ENCODE results near the gene RBM8A.

The RBM8A gene

GRCh38 chr1:145912128-145912641 lies 15.1 kb downstream of the RBM8A start:
- DNase-seq, result no peak

- DNase-seq, result no peak
Observed at GRCh38 chr1:145908653-145909052, 18.6 kb downstream of the RBM8A start.

GRCh38 chr1:145906954-145907753 lies 20.1 kb downstream of the RBM8A start:
- no peak for DNase-seq

DNA sequence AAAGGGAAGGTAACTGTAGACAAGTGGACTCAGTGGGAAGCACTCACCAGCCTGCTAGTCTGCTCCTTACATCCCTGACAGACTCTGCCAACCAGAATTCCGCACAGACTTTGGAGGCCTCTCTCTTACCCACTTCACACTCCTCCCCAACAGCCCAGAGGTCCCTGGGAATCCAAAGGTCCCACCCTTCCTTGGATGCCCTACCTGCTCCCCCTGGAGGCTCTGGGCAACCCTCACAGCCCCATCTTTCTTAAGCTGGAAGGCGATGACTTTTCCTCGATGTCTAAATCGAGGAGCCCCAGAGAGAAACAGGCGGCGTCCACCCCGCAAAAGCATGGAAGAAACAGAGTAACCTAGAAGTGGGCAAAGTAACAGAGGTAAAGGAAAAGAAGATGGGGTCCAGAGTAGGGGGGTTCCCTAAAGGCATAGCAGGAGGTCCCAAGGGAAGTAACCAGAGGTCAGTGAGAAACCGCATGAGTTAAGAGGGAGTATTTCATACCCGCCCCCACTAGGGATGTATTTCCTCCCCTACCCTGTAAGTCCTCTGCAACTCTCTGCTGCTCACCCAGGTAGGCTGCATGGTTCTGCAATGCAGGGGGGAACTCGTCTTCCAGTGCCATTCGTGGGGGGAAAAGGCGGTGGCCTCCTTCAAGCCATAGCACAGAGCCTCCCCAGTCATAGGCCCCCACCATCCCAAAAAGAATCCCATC lies 25.8 kb downstream of the RBM8A start:
- no peak for DNase-seq

DNA sequence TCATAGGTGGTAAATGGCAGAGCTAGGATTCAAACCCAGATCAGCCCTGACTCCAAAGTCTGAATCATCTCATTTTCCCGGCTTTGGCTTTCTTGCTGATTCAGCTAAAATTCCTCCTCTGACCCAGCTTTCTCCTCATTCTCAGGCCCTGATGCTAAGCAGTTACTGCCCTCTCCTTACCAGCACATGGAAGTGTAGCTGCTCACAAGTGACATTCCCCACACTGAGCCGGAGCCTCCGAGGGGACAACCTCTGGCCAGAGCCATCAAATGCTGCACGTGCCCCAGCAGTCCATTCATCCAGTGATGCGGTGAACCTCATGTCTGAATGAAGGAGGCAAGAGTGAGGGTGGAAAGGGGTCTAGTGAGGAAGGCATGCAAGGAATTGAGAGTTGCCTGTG lies 28.5 kb downstream of the RBM8A start:
- DNase-seq, result no peak

- DNase-seq, result no peak
Observed at GRCh38 chr1:145897969-145898368, 29.3 kb downstream of the RBM8A start.

DNA sequence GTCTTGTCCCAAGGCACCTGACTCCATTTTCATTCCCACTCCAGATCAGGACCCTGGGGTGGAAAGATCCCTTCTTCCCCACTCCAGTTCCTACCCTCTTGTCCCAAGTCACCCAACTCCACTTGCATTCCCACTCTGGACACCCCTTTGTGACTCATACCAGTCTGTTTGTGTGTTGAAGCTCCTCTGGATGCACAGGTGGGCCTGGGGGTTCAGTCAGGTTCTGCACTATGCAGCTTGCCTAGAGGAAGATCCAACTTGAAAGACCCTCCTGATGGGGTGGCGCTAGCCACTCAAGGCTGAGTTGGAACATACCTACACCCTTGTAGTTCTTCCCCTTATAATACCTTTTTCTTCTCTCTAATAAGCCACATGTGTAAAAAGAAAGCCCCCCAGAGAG lies 31.8 kb downstream of the RBM8A start:
- no peak for DNase-seq

DNA sequence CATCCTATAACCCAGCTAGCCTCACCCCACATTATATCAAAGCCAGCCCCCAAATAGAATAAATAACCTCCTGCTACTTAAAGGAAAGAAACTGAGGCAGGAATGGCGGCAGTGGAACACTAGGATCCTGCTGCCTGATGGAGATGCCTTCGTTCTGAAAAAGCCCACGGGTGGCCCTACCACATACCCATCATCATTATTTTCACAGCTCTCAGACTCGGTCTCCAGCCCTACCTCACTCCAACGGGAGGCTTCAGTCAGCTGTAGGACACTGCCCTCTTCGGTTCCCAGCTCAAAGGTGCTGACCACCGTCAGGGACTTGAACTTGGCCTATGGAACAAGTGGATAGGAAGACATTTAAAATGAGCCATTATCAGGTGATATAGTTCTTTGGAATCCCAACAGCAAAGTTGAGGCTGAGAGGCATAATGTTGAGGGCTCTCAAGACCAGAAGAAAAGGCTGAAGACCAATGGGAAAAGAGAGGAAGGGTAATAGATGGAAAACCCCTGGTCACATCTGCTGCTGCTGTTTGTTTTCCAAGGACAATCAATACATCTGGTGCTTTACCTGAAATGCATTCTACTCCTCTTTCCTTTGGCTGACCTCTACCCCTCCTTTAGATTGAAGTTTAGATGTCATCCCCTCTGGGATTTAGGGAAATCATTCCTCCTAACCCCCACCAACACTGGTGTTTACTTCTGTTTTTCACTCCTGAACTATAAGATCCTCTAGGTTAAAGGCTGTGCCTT lies 33.8 kb downstream of the RBM8A start:
- DNase-seq, result no peak

DNA sequence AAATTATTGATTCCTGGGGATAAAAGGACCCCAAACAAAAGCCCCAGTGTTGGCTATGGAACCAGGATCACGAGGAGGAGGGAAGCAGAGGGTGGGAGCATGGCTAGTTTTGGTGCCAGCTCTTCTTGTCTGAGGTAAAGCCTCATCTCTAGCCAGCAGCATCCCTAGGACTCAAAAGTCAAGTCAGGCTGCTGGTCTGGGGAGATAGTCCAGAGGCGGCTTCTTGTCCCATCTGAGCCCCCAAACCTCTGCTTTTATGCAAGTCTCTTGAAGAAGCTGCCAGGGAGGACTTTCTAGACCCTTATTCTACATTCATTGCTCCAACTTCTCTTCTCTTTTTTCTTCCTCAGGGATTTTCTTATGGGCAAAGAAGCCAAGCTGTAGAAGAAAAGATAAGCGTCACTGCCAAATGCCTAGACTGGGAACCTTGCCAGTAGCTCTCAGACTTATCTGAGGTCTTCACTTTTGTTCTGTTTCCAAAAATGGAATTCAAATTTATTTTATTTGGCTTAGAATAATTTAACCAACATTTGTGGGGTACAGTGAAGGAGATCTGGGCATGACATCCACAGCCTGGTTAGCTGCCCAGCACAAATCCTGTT lies 34.7 kb downstream of the RBM8A start:
- no peak for DNase-seq

GRCh38 chr1:145891587-145892485 lies 35.4 kb downstream of the RBM8A start:
- DNase-seq, result peak; percentile 97

- peak; percentile 86 for DNase-seq
Observed at GRCh38 chr1:145891143-145891542, 36.1 kb downstream of the RBM8A start.

DNA sequence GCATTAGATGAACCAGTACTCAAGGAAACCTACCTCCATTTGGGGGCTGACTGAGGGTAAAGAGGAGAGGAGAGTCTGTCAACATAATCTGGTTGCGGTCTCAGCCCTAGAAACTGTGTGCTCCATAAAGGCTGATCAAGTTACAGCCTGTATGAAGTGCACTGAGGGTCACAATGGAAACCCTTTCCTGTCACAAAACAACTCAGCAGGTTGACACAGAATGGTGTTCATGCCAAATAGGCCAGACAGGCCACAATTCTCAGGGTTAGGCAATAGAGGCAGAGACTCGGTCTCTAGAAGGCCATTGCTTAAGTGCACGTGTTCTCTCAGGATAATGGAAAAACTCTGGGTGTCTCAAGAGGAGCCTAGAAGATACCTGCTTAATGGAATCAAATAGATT lies 37.6 kb downstream of the RBM8A start:
- peak; percentile 91 for DNase-seq

DNA sequence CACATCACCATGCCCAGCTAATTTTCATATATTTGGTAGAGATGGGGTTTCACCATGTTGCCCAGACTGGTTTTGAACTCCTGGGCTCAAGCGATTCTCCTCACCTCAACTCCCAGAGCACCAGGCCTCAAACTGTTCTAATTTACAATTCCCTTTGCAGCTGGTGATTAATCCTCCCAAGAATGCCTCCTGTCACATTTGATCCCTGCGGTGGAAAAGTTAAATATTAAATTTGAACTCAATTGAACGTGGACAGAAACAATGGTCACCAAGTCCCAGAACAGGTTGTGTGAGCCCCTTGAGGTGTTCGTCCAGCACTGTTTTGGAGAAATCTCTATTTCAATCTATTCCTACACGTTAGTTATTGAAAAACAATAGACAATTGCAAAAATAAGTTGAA lies 39.7 kb downstream of the RBM8A start:
- no peak for DNase-seq

DNA sequence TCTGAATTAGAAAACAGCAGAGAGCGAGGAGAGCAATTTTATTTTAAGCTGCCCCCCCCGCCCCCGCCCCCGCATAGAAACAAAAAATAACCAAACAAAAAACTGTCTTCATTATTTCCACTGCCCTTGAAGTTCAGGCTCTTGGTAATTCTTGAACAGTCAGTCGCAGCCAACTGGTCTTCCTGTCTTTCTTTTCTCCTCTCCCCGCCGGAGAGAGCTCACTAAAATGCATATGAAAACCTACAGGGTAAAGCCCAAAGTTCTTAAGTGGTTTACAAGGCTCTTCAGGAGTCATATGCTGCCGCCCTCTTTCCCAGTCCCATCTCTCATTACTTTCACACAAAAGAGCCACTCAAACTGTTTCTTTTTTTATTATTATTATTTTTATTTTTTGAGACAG lies 40.5 kb downstream of the RBM8A start:
- no peak for DNase-seq

DNA sequence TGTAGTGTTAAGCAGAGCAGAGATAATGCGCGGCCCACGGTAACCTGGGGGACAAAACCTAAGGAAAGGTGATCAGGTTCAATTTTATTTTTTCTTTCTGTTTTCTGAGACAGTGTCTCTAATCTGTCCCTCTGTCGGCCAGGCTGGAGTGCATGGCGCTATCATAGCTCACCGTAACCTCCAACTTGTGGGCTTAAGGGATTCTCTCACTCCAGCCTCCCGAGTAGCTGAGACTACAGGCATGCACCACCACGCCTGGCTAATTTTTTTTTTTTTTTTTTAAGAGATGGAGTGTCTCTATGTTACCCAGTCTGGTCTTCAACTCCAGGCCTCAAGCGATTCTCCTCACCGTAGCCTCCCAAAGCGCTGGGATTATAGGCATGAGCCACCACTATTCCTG lies 40.9 kb downstream of the RBM8A start:
- no peak for DNase-seq

DNA sequence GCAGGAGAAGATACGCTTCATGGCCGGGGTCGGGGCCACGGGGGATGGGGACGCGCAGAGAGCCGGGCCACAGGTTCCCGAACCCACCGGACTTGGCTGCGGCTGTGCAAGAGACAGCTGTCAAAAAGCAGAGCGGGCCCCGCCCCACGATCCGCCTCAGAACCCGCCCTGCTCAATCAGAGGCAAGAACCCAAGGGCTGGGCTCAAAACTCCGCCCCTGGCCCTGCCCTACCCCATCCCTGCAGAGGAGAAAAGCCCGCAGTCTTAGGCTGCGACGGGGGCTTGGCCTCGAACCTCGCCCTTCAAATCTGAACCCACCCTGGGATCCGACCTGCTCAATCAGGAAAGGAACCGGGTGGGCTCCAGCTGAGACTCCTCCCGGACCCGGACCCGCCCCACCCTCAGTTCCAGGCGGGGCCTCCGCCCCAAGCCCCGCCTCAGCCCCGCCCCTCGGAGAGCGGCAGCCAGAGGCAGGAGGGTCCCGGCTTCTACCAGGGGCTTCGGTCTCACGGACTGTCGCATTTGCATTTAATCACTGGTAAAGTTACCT lies 41.5 kb downstream of the RBM8A start, which contains the start of gene ANKRD35:
Gene ANKRD35 (minus strand): TSS at position 129 of the 550 bp plus-strand sequence. CDS start 108 bp downstream, at position 21.
- DNase-seq, result peak; percentile 75

- no peak for DNase-seq
Observed at GRCh38 chr1:145884675-145885074, 42.6 kb downstream of the RBM8A start.

GRCh38 chr1:145879775-145880174 lies 47.5 kb downstream of the RBM8A start:
- DNase-seq, result peak; percentile 87

DNA sequence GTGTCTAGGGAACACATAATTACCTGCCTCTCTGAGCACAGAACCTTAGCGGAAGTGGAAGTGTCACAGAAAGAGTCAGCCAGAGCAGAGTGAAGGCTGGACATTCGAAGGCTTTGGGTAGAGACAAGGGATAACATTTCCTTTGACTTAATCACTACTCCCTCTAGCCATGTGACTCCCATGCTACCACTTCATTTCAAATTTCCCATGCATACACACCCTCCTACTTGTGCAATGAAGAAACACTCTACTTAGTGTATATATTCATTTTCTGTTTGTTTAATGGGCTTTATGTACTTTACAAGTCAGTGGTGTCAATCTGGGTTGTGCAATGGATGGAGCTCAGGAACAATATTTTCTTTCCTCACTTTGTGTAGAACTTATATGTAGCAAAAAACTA lies 48.6 kb downstream of the RBM8A start:
- no peak for DNase-seq

- DNase-seq, result no peak
Observed at GRCh38 chr1:145877923-145878486, 49.3 kb downstream of the RBM8A start.

- no peak for DNase-seq
Observed at GRCh38 chr1:145874646-145875045, 52.6 kb downstream of the RBM8A start.
